CD4-positive, alpha-beta T cell treated with Interleukin-15 for 1 hour (primary cell): ENCODE measurements around the gene SAGE1.
"Not testable (repeated sequence)": the region's sequence is repeated elsewhere in the genome, so short reads cannot be mapped to it uniquely, and the experiment has no call there.

Source experiments
- DNase-seq: peaks from one replicate; pipeline ENCODE4 v3.0.0-alpha.2; 2020

SAGE1 gene

GRCh38 chrX:135893294-135893817, at the start of gene SAGE1, which contains the start of gene CT45A10:
Gene SAGE1, plus strand, starts transcription at chrX:135893716. Its CDS starts 2,527 bp downstream, at chrX:135896243.
Gene CT45A10, minus strand, starts transcription at chrX:135893444. Its CDS starts 8,100 bp downstream, at chrX:135885344.
- DNase-seq: no peak

GRCh38 chrX:135854438-135854837, 39.1 kb upstream of the SAGE1 start, which contains the start of gene CT45A8:
Gene CT45A8, minus strand, starts transcription at chrX:135854538. Its CDS starts 3,755 bp downstream, at chrX:135850783.
- not testable (repeated sequence) for DNase-seq

GRCh38 chrX:135871712-135872111, 21.8 kb upstream of the SAGE1 start, which contains the start of gene CT45A9:
Gene CT45A9, minus strand, starts transcription at chrX:135871812. Its CDS starts 3,751 bp downstream, at chrX:135868061.
- DNase-seq: not testable (repeated sequence)

GRCh38 chrX:135882741-135883140, 10.8 kb upstream of the SAGE1 start:
- not testable (repeated sequence) for DNase-seq

GRCh38 chrX:135888230-135888629, 5.3 kb upstream of the SAGE1 start:
- DNase-seq: not testable (repeated sequence)

GRCh38 chrX:135888976-135889375, 4.5 kb upstream of the SAGE1 start:
- DNase-seq: not testable (repeated sequence)

GRCh38 chrX:135890087-135890585, 3.4 kb upstream of the SAGE1 start:
- no peak for DNase-seq

- DNase-seq: no peak
These were observed 735 bp upstream of the SAGE1 start for GRCh38 chrX:135892781-135893180.

GRCh38 chrX:135910251-135910650, 16.7 kb downstream of the SAGE1 start:
- no peak for DNase-seq

GRCh38 chrX:135914404-135914803, 20.9 kb downstream of the SAGE1 start:
- no peak for DNase-seq

- not testable (repeated sequence) for DNase-seq
These were observed 27.0 kb downstream of the SAGE1 start for GRCh38 chrX:135920516-135920915.

GRCh38 chrX:135923353-135923752, 29.8 kb downstream of the SAGE1 start:
- no peak for DNase-seq

- no peak for DNase-seq
These were observed 34.4 kb downstream of the SAGE1 start for GRCh38 chrX:135927897-135928296.

GRCh38 chrX:135931644-135932487, 38.4 kb downstream of the SAGE1 start:
- DNase-seq: peak; percentile 19

GRCh38 chrX:135944486-135944885, 51.0 kb downstream of the SAGE1 start:
- no peak for DNase-seq

GRCh38 chrX:135951291-135951690, 57.8 kb downstream of the SAGE1 start:
- no peak for DNase-seq
